Measurements from ENCODE around the gene NUFIP1. TPM values are rescaled to one million over a fixed set of nuclear protein-coding genes. Genes with fewer than 3 reads are reported as not detected.
"Not testable (repeated sequence)": the region's sequence is repeated elsewhere in the genome, so short reads cannot be mapped to it uniquely, and the experiment has no call there.

The NUFIP1 gene
- total RNA-seq, 1 donor from 2014 or later, result 8.8 TPM

GRCh38 chr13:44961997-44962396 lies 27.3 kb downstream of the NUFIP1 start:
- Mint-ChIP-seq H3K27me3 (no peaks in the 10 kb centered on the region), H3K27ac (no peak overlapping the region), H3K4me1 (ENCODE audit: low read depth) (no peaks in the 10 kb centered on the region), H3K4me3 (ENCODE audit: low read depth) (no peak overlapping the region), H3K9me3 (ENCODE audit: low read depth) (peaks cover 22% of the 10 kb centered on the region), H3K36me3 (ENCODE audit: insufficient read depth) (peaks cover 43% of the 10 kb centered on the region)
- DNase-seq (ENCODE audit: low spot score, unreplicated experiment), result no peak
- no peak for TF ChIP-seq CTCF (IDR thresholded peaks at IDR 0.05; ENCODE audit: unreplicated experiment)

- no peak overlapping the region for H3K27ac Mint-ChIP-seq
- H3K9me3 Mint-ChIP-seq (ENCODE audit: low read depth), result no peaks in the 10 kb centered on the region
These were observed 33.9 kb downstream of the NUFIP1 start for GRCh38 chr13:44955406-44955805.

GRCh38 chr13:44954224-44954623 lies 35.0 kb downstream of the NUFIP1 start:
- H3K4me3 Mint-ChIP-seq (ENCODE audit: low read depth), result no peak overlapping the region
- no peaks in the 10 kb centered on the region for H3K27me3 Mint-ChIP-seq
- H3K9me3 Mint-ChIP-seq (ENCODE audit: low read depth), result no peaks in the 10 kb centered on the region
- no peak for DNase-seq (ENCODE audit: low spot score, unreplicated experiment)
- H3K27ac Mint-ChIP-seq, result no peak overlapping the region
- H3K4me1 Mint-ChIP-seq (ENCODE audit: low read depth), result no peaks in the 10 kb centered on the region
- TF ChIP-seq CTCF (IDR thresholded peaks at IDR 0.05; ENCODE audit: unreplicated experiment), result no peak
- H3K36me3 Mint-ChIP-seq (ENCODE audit: insufficient read depth), result peaks cover 5% of the 10 kb centered on the region

More at GRCh38 chr13:44955406-44955805, 33.9 kb downstream of the NUFIP1 start:
- H3K4me1 Mint-ChIP-seq (ENCODE audit: low read depth), result no peaks in the 10 kb centered on the region
- H3K4me3 Mint-ChIP-seq (ENCODE audit: low read depth), result no peak overlapping the region
- no peak for TF ChIP-seq CTCF (IDR thresholded peaks at IDR 0.05; ENCODE audit: unreplicated experiment)
- DNase-seq (ENCODE audit: low spot score, unreplicated experiment), result no peak
- no peaks in the 10 kb centered on the region for H3K27me3 Mint-ChIP-seq
- H3K36me3 Mint-ChIP-seq (ENCODE audit: insufficient read depth), result peaks cover 3% of the 10 kb centered on the region

DNA sequence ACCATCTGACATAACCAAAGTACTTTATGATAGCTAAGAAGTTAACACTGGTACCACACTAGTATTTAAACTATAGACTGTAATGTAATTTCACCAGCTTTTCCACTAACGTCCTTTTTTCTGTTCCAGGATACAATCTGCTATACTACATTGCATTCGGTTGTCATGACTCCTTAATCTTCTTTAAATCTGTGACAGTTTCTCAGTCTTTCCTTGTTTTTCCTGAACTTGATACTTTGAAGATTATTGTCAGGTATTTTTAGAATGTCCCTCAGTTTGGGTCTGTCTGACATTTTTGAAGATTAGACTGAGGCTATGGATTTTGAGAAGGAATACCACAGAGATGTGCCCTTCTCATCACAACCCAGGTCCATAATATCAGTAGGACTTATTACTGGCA lies 36.6 kb downstream of the NUFIP1 start:
- H3K27me3 Mint-ChIP-seq, result no peaks in the 10 kb centered on the region
- peaks cover 8% of the 10 kb centered on the region for H3K36me3 Mint-ChIP-seq (ENCODE audit: insufficient read depth)
- TF ChIP-seq CTCF (IDR thresholded peaks at IDR 0.05; ENCODE audit: unreplicated experiment), result no peak
- no peak overlapping the region for H3K27ac Mint-ChIP-seq
- no peak for DNase-seq (ENCODE audit: low spot score, unreplicated experiment)
- no peak overlapping the region for H3K4me3 Mint-ChIP-seq (ENCODE audit: low read depth)
- H3K9me3 Mint-ChIP-seq (ENCODE audit: low read depth), result no peaks in the 10 kb centered on the region
- no peaks in the 10 kb centered on the region for H3K4me1 Mint-ChIP-seq (ENCODE audit: low read depth)

- DNase-seq (ENCODE audit: low spot score, unreplicated experiment), result no peak
- H3K4me1 Mint-ChIP-seq (ENCODE audit: low read depth), result no peaks in the 10 kb centered on the region
- no peaks in the 10 kb centered on the region for H3K9me3 Mint-ChIP-seq (ENCODE audit: low read depth)
- no peak overlapping the region for H3K27ac Mint-ChIP-seq
- peaks cover 8% of the 10 kb centered on the region for H3K36me3 Mint-ChIP-seq (ENCODE audit: insufficient read depth)
- TF ChIP-seq CTCF (IDR thresholded peaks at IDR 0.05; ENCODE audit: unreplicated experiment), result no peak
- no peaks in the 10 kb centered on the region for H3K27me3 Mint-ChIP-seq
- H3K4me3 Mint-ChIP-seq (ENCODE audit: low read depth), result no peak overlapping the region
These were observed 38.1 kb downstream of the NUFIP1 start for GRCh38 chr13:44951184-44951583.

GRCh38 chr13:44943411-44943810 lies 45.9 kb downstream of the NUFIP1 start:
- H3K27ac Mint-ChIP-seq; H3K4me3 Mint-ChIP-seq (ENCODE audit: low read depth); DNase-seq (ENCODE audit: low spot score, unreplicated experiment); H3K4me1 Mint-ChIP-seq (ENCODE audit: low read depth); H3K27me3 Mint-ChIP-seq; H3K9me3 Mint-ChIP-seq (ENCODE audit: low read depth): not testable (repeated sequence)
- peaks cover 17% of the 10 kb centered on the region for H3K36me3 Mint-ChIP-seq (ENCODE audit: insufficient read depth)
